Activated CD4-positive, alpha-beta T cell treated with anti-CD3 and anti-CD28 coated beads, Interleukin-2, Interleukin-6, amounts not matched to agents 100 ng/mL and 50 ng/mL, durations not matched to agents 16 hours and 8 hours (primary cell): ENCODE data around the gene MYEOV.

Experiments
- DNase-seq: peaks from one replicate; pipeline ENCODE4 v3.0.0-alpha.2; 2020

Gene MYEOV

GRCh38 chr11:69267395-69267805 lies 26.6 kb upstream of the MYEOV start:
- DNase-seq = no peak

GRCh38 chr11:69268911-69269310 lies 25.0 kb upstream of the MYEOV start:
- no peak for DNase-seq

GRCh38 chr11:69269388-69269787 lies 24.6 kb upstream of the MYEOV start:
- no peak for DNase-seq

- no peak for DNase-seq
These were observed 23.8 kb upstream of the MYEOV start for GRCh38 chr11:69269926-69270697.

- DNase-seq = no peak
These were observed 23.0 kb upstream of the MYEOV start for GRCh38 chr11:69270941-69271340.

GRCh38 chr11:69272055-69272454 lies 21.9 kb upstream of the MYEOV start:
- no peak for DNase-seq

GRCh38 chr11:69272831-69273485 lies 21.0 kb upstream of the MYEOV start:
- no peak for DNase-seq

GRCh38 chr11:69273571-69273970 lies 20.4 kb upstream of the MYEOV start:
- DNase-seq = no peak

- DNase-seq = no peak
These were observed 19.4 kb upstream of the MYEOV start for GRCh38 chr11:69274531-69275016.

- no peak for DNase-seq
These were observed 18.8 kb upstream of the MYEOV start for GRCh38 chr11:69275178-69275577.

- no peak for DNase-seq
These were observed 17.8 kb upstream of the MYEOV start for GRCh38 chr11:69276165-69276564.

GRCh38 chr11:69277074-69277809 lies 16.7 kb upstream of the MYEOV start:
- no peak for DNase-seq

- DNase-seq = no peak
These were observed 15.7 kb upstream of the MYEOV start for GRCh38 chr11:69278091-69278867.

GRCh38 chr11:69280451-69280850 lies 13.5 kb upstream of the MYEOV start:
- DNase-seq = no peak

- no peak for DNase-seq
These were observed 13.0 kb upstream of the MYEOV start for GRCh38 chr11:69280994-69281393.

GRCh38 chr11:69283446-69283845 lies 10.5 kb upstream of the MYEOV start:
- DNase-seq = no peak

GRCh38 chr11:69284081-69284511 lies 9.9 kb upstream of the MYEOV start:
- no peak for DNase-seq

- no peak for DNase-seq
These were observed 8.9 kb upstream of the MYEOV start for GRCh38 chr11:69285091-69285490.

GRCh38 chr11:69285766-69286165 lies 8.2 kb upstream of the MYEOV start:
- no peak for DNase-seq

- DNase-seq = no peak
These were observed 7.3 kb upstream of the MYEOV start for GRCh38 chr11:69286374-69287371.
